CD14-positive monocyte (primary cell): ENCODE results near the gene CLASP1. TPM values are rescaled to one million over a fixed set of nuclear protein-coding genes. Genes with fewer than 3 reads are reported as not detected.

Experiments
- DNase-seq, 3 donors: peaks; one replicate each; pipeline ENCODE4 v3.0.0-alpha.2; 2011 to 2022
- H2AFZ ChIP-seq: 2 replicates; pipeline ENCODE4 v1.6.0; 2012; ENCODE audit warnings: mild to moderate bottlenecking, low read depth, low read length, inconsistent platforms; ENCODE audit not compliant: insufficient read depth, poor library complexity, severe bottlenecking
- H3K27ac ChIP-seq, 2 donors: 1 replicate in 1 of 2; 2 replicates in 1 of 2; pipeline ENCODE4 v1.5.1; 2012 to 2013; ENCODE audit warnings: low read length in 2 of 2, control low read depth in 1 of 2, inconsistent platforms in 1 of 2, low read depth in 1 of 2, mild to moderate bottlenecking in 1 of 2
- H3K27me3 ChIP-seq, 2 donors: one replicate each; pipeline versions ENCODE4 v1.6.0 to v1.6.1; 2011 to 2013; ENCODE audit warnings: low read length in 2 of 2; ENCODE audit not compliant: control insufficient read depth in 2 of 2, insufficient read depth in 2 of 2
- H3K36me3 ChIP-seq, 2 donors: replicated peaks in 1 of 2; 1 replicate in 1 of 2; 2 replicates in 1 of 2; pipeline versions ENCODE4 v1.5.1 to v1.6.1; 2012 to 2013; ENCODE audit warnings: low read length in 2 of 2, control low read depth in 1 of 2, inconsistent platforms in 1 of 2, mild to moderate bottlenecking in 1 of 2; ENCODE audit not compliant: insufficient read depth in 2 of 2, control insufficient read depth in 1 of 2
- H3K4me1 ChIP-seq, 2 donors: 1 replicate in 1 of 2; 2 replicates in 1 of 2; pipeline versions ENCODE4 v1.5.1 to v1.6.1; 2012 to 2013; ENCODE audit warnings: low read length in 2 of 2, control low read depth in 1 of 2, inconsistent platforms in 1 of 2, mild to moderate bottlenecking in 1 of 2, moderate library complexity in 1 of 2; ENCODE audit not compliant: insufficient read depth in 2 of 2, control insufficient read depth in 1 of 2
- H3K4me2 ChIP-seq: replicated peaks from 2 replicates; pipeline ENCODE3; 2012; ENCODE audit warnings: low read length, moderate library complexity, mild to moderate bottlenecking; ENCODE audit not compliant: poor library complexity, severe bottlenecking; ENCODE audit errors: extremely low read depth
- H3K4me3 ChIP-seq, 3 experiments: fragments of 200-600 bp in 1 of 3; sonication (generic) in 1 of 3; replicated peaks in 1 of 3; 1 replicate in 2 of 3; 2 replicates in 1 of 3; pipeline ENCODE4 v1.5.1; 2011 to 2013; ENCODE audit warnings: low read length in 3 of 3, mild to moderate bottlenecking in 3 of 3, control low read depth in 2 of 3, low read depth in 2 of 3, inconsistent platforms in 1 of 3, moderate library complexity in 1 of 3
- H3K79me2 ChIP-seq: 2 replicates; pipeline ENCODE4 v1.6.0; 2012; ENCODE audit warnings: mild to moderate bottlenecking, control low read depth, inconsistent platforms, low read length, moderate library complexity; ENCODE audit not compliant: insufficient read depth
- H3K9ac ChIP-seq: 2 replicates; pipeline ENCODE4 v1.6.0; 2017; ENCODE audit warnings: low read length, mild to moderate bottlenecking; ENCODE audit not compliant: insufficient read depth, poor library complexity, severe bottlenecking
- H3K9me3 ChIP-seq, 2 donors: replicated peaks in 1 of 2; 1 replicate in 1 of 2; 2 replicates in 1 of 2; pipeline versions ENCODE4 v1.5.1 to v1.6.1; 2012 to 2013; ENCODE audit warnings: low read length in 2 of 2, control low read depth in 1 of 2; ENCODE audit not compliant: control insufficient read depth in 1 of 2, insufficient read depth in 1 of 2
- H4K20me1 ChIP-seq: 2 replicates; pipeline ENCODE4 v1.6.0; 2012; ENCODE audit warnings: mild to moderate bottlenecking, low read length, control low read depth, moderate library complexity; ENCODE audit not compliant: insufficient read depth
- H3K27ac Mint-ChIP-seq, 7 donors: one replicate each; pipeline ENCODE4 v1.8.0; 2020; ENCODE audit warnings: mild to moderate bottlenecking in 7 of 7, mixed read lengths in 7 of 7, moderate library complexity in 6 of 7, inconsistent platforms in 2 of 7
- H3K27me3 Mint-ChIP-seq, 3 donors: one replicate each; pipeline ENCODE4 v1.8.0; 2021 to 2022; ENCODE audit warnings: low read depth in 3 of 3, mild to moderate bottlenecking in 3 of 3, mixed read lengths in 3 of 3, moderate library complexity in 3 of 3, inconsistent platforms in 1 of 3
- H3K36me3 Mint-ChIP-seq, 2 donors: one replicate each; pipeline ENCODE4 v1.8.0; 2020; ENCODE audit warnings: mixed read lengths in 2 of 2, inconsistent platforms in 1 of 2, mild to moderate bottlenecking in 1 of 2
- H3K4me1 Mint-ChIP-seq: one replicate; pipeline ENCODE4 v1.8.0; 2020; ENCODE audit warnings: mild to moderate bottlenecking, mixed read lengths
- H3K4me3 Mint-ChIP-seq, 2 donors: one replicate each; pipeline ENCODE4 v1.8.0; 2020; ENCODE audit warnings: mild to moderate bottlenecking in 2 of 2, mixed read lengths in 2 of 2, moderate library complexity in 1 of 2
- H3K9me3 Mint-ChIP-seq, 7 donors: one replicate each; pipeline ENCODE4 v1.8.0; 2020 to 2022; ENCODE audit warnings: mixed read lengths in 7 of 7, mild to moderate bottlenecking in 6 of 7, moderate library complexity in 6 of 7, inconsistent platforms in 2 of 7
- CTCF ChIP-seq: fragments of 200-600 bp; IDR thresholded peaks from one replicate; pipeline ENCODE4 v1.8.0; 2022; ENCODE audit warnings: antibody characterized with exemption, mild to moderate bottlenecking
- WGBS: methylation state at CpG from one replicate; pipeline ENCODE4 v1.1.5; 2013; ENCODE audit warnings: missing lambda C conversion rate; ENCODE audit not compliant: insufficient coverage; 5-methylcytosine and 5-hydroxymethylcytosine counted together
- intact Hi-C, 2 donors: fragments of 100-400 bp; cut with micrococcal nuclease; formaldehyde crosslinking; loops; one replicate each; pipeline versions ENCODE4 v1.15.0 to v1.15.1; 2023
- polyA plus RNA-seq, 3 donors: library from polyadenylated mRNA; depleted of rRNA in 1 of 3; unstranded in 2 of 3; stranded (reverse) in 1 of 3; fragments of 300-500 nt in 2 of 3; fragments of >200 nt in 1 of 3; fragmentation: Illumina TruSeq in 2 of 3; gene quantifications; 1 replicate in 2 of 3; 2 replicates in 1 of 3; pipeline ENCODE4 v1.2.3, GENCODE V29; 2012 to 2021

CLASP1 gene
- polyA plus RNA-seq, 3 donors = 4.8 to 8.1 (median 7.6) TPM

DNA sequence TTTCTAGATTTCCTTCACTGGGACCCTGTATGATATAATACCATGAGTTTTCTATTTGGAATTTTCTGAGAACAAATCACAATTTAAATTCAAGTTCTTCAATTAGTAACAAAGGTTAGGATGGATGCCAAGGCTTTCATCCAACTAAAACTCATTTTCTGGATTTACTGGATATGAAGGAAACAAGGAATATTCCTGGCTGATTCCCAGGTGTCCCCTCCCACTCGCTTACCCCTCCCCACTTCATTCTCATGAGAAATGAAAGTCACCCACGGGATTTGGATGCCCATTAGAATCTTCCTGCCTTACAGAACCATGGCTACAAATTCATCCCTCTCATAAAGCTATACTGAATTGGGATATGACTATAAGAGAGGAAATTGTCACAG, 78.6 kb downstream of the CLASP1 start:
- no peak for TF ChIP-seq CTCF
- Histone ChIP-seq H2AFZ (no peak overlapping the region), H4K20me1 (peaks cover 60% of the 10 kb centered on the region), H3K9ac (no peak overlapping the region), H3K9me3 (no peaks in the 10 kb centered on the region), H3K36me3 (peaks cover 0 to 22% of the 10 kb centered on the region in 2 donors), H3K27me3 (no peaks in the 10 kb centered on the region), H3K79me2 (peaks cover 58% of the 10 kb centered on the region), H3K4me2 (no peak overlapping the region), H3K27ac (no peak overlapping the region), H3K4me3 (no peak overlapping the region), H3K4me1 (no peaks in the 10 kb centered on the region)
- H3K27me3 Mint-ChIP-seq = peaks cover 0 to 3% (median 1%) of the 10 kb centered on the region in 3 donors
- intact Hi-C loops = no loop called here
- peaks cover 9 to 21% of the 10 kb centered on the region in 2 donors for H3K36me3 Mint-ChIP-seq
- no peak for DNase-seq
- H3K9me3 Mint-ChIP-seq = peaks cover 0 to 3% (median 0%) of the 10 kb centered on the region in 7 donors
- no peaks in the 10 kb centered on the region for H3K4me1 Mint-ChIP-seq
- H3K27ac Mint-ChIP-seq = no peak overlapping the region
- no CpG with 5 or more reads among the region's 2 CpGs for WGBS
- H3K4me3 Mint-ChIP-seq = no peak overlapping the region

DNA sequence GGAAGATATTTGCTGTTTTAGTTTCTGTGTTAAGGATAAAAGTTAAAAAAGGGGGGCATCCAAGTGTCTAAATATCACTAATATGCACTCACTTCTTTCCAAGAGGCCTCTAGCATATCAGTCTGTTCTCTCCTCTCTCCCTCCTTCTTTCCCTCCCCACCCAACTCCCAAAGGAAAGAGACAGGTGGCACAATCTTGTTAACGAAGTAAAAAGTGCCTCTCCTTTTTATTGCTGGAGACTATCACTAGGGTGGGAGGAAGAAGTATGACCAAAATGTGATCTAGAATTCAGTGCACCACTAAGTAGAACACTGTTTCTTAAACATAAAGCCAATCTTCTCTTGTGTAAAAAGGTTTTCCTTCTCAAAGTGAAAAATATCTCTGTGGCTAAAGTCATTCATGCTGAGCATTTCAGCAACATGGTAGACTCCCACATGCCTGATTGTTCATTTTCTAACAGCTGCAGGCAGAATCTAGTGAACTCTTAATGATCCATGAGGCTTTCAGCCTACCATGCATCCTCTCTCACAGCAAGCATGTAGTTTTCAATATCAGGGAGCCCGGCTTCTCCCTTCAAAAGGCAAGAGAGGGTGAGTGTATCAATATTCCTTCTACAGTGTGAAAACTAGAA, 79.1 kb downstream of the CLASP1 start:
- Histone ChIP-seq H3K4me1 (no peaks in the 10 kb centered on the region), H3K9ac (no peak overlapping the region), H3K27ac (no peak overlapping the region), H3K36me3 (peaks cover 0 to 24% of the 10 kb centered on the region in 2 donors), H3K79me2 (peaks cover 58% of the 10 kb centered on the region), H3K4me2 (no peak overlapping the region), H4K20me1 (peaks cover 62% of the 10 kb centered on the region), H3K9me3 (no peaks in the 10 kb centered on the region), H3K27me3 (no peaks in the 10 kb centered on the region), H3K4me3 (no peak overlapping the region), H2AFZ (no peak overlapping the region)
- peaks cover 9 to 24% of the 10 kb centered on the region in 2 donors for H3K36me3 Mint-ChIP-seq
- no peak overlapping the region for H3K4me3 Mint-ChIP-seq
- no peak for TF ChIP-seq CTCF
- H3K27me3 Mint-ChIP-seq = peaks cover 0 to 3% (median 1%) of the 10 kb centered on the region in 3 donors
- intact Hi-C loops = no loop called here
- H3K9me3 Mint-ChIP-seq = peaks cover 0 to 5% (median 0%) of the 10 kb centered on the region in 7 donors
- whole genome bisulfite sequencing = no CpG with 5 or more reads among the region's 2 CpGs
- no peak overlapping the region for H3K27ac Mint-ChIP-seq
- no peak for DNase-seq
- H3K4me1 Mint-ChIP-seq = peaks cover 2% of the 10 kb centered on the region
